ENCODE results near the gene PHACTR3.

DNA sequence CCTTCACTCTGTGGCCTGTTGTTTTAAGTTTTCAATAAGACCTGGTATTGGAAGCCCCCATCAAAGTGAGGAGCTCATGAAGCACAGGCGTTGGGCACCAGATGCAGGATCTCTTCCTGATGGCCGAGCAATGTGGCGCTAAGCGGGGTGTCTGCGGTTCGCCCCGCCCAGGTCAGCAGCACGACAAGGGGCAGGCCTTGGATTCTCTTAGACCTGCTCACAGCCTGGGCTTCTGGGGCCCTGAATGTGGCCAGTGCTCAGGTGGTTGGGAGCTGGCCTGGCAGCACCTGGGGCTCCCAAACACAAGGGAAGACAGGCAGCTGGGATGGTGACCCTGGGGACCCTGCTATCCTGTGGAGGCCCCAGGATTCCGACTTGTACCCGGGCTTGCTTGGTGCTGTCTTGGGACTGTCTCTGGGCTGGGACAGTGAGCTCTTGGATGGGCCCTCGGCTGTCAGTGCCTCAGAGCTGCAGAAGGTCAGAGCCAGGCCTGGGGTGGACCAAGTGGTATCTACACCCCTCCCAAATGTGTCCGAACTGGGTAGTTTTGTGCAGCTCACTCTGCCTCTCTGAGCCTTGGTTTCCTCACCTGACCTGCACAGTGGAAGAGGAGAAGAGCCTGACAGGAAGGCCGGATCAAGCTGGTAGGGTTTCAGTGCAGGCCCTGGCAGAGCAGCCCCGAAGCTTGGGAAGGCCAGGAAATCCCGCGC is 69.1 kb downstream of the PHACTR3 start:
- TF ChIP-seq CTCF (IDR thresholded peaks at IDR 0.05) (no peak), POLR2A (IDR thresholded peaks at IDR 0.05) (no peak)

All from right lobe of liver (tissue), 4 donors.